H1 (cell line): ENCODE results near the gene CLUH. TPM values are rescaled to one million over a fixed set of nuclear protein-coding genes. Genes with fewer than 3 reads are reported as not detected.

Experiments
- CTCF ChIA-PET: fragments of 300-600 bp; sonication (Branson Sonifier 250); formaldehyde crosslinking; loops from one replicate; lab custom pipeline; 2021; ENCODE audit not compliant: partially characterized antibody; lab: Charles Lee
- POLR2A ChIA-PET: fragments of 300-600 bp; sonication (Branson Sonifier 250); formaldehyde crosslinking; loops from one replicate; lab custom pipeline; 2021; ENCODE audit warnings: inconsistent platforms; ENCODE audit not compliant: partially characterized antibody; lab: Charles Lee
- DNase-seq, 2 experiments: peaks; one replicate each; pipeline versions ENCODE4 v3.0.0 to v3.0.0-alpha.2; 2010 to 2022; ENCODE audit warnings: low spot score in 2 of 2, low read depth in 1 of 2, mixed read lengths in 1 of 2
- FAIRE-seq: peaks from 2 replicates; lab custom pipeline; 2011; peaks lifted over from hg19 to GRCh38; lab: Jason Lieb, UNC
- H2AFZ ChIP-seq: 2 replicates; pipeline ENCODE4 v1.8.1; 2012; ENCODE audit warnings: low read length, inconsistent platforms
- H2AK5ac ChIP-seq: 2 replicates; pipeline ENCODE4 v1.6.1; 2013; ENCODE audit warnings: low read depth, low read length
- H2BK120ac ChIP-seq: replicated peaks from 2 replicates; pipeline ENCODE3; 2013; ENCODE audit warnings: low read depth, low read length, inconsistent platforms
- H2BK12ac ChIP-seq: 2 replicates; pipeline ENCODE4 v1.6.1; 2013; ENCODE audit warnings: low read depth, low read length
- H2BK15ac ChIP-seq: 2 replicates; pipeline ENCODE4 v1.6.1; 2013; ENCODE audit warnings: low read length
- H2BK20ac ChIP-seq: 2 replicates; pipeline ENCODE4 v1.6.1; 2013; ENCODE audit warnings: low read length
- H2BK5ac ChIP-seq: 2 replicates; pipeline ENCODE4 v1.6.1; 2013; ENCODE audit warnings: low read depth, low read length
- H3K14ac ChIP-seq: 2 replicates; pipeline ENCODE4 v1.6.1; 2013; ENCODE audit warnings: inconsistent platforms; ENCODE audit not compliant: insufficient read length
- H3K18ac ChIP-seq: 2 replicates; pipeline ENCODE4 v1.6.1; 2013; ENCODE audit warnings: low read length; ENCODE audit errors: extremely low read depth
- H3K23ac ChIP-seq: 2 replicates; pipeline ENCODE4 v1.6.1; 2013; ENCODE audit warnings: inconsistent platforms; ENCODE audit not compliant: insufficient read length
- H3K23me2 ChIP-seq: 2 replicates; pipeline ENCODE4 v1.6.1; 2013; ENCODE audit warnings: low read depth, low read length
- H3K27ac ChIP-seq: 2 replicates; pipeline ENCODE4 v1.6.1; 2011; ENCODE audit warnings: low read depth, low read length, inconsistent platforms
- H3K27me3 ChIP-seq, 4 experiments: replicated peaks in 1 of 4; 1 replicate in 1 of 4; 2 replicates in 3 of 4; pipeline versions ENCODE4 v1.6.1 to v1.8.1; 2011 to 2013; ENCODE audit warnings: low read length in 3 of 4, mild to moderate bottlenecking in 3 of 4, inconsistent platforms in 2 of 4, mixed read lengths in 2 of 4, moderate library complexity in 1 of 4; ENCODE audit not compliant: control insufficient read depth in 3 of 4, insufficient read depth in 3 of 4; ENCODE audit errors: extremely low read depth in 1 of 4
- H3K36me3 ChIP-seq, 4 experiments: 2 replicates each; pipeline versions ENCODE4 v1.6.1 to v1.8.1; 2011 to 2013; ENCODE audit warnings: mild to moderate bottlenecking in 4 of 4, low read length in 3 of 4, moderate library complexity in 2 of 4, control low read depth in 1 of 4, inconsistent platforms in 1 of 4; ENCODE audit not compliant: insufficient read depth in 4 of 4, control insufficient read depth in 2 of 4
- H3K4ac ChIP-seq: replicated peaks from 2 replicates; pipeline ENCODE3; 2013; ENCODE audit warnings: low read length, low read depth, mixed read lengths, inconsistent platforms; ENCODE audit not compliant: insufficient read length
- H3K4me1 ChIP-seq, 4 experiments: replicated peaks in 1 of 4; 1 replicate in 1 of 4; 2 replicates in 3 of 4; pipeline versions ENCODE4 v1.6.1 to v1.8.1; 2011 to 2013; ENCODE audit warnings: low read length in 3 of 4, inconsistent platforms in 2 of 4, mixed read lengths in 1 of 4; ENCODE audit not compliant: insufficient read depth in 4 of 4, control insufficient read depth in 3 of 4
- H3K4me2 ChIP-seq, 2 experiments: 2 replicates each; pipeline versions ENCODE4 v1.6.1 to v1.8.1; 2011 to 2013; ENCODE audit warnings: low read depth in 2 of 2, low read length in 2 of 2, control low read depth in 1 of 2, inconsistent platforms in 1 of 2, mild to moderate bottlenecking in 1 of 2; ENCODE audit not compliant: insufficient read depth in 1 of 2
- H3K4me3 ChIP-seq, 4 experiments: fragments of 200-600, 300-600 bp in 1 of 4; sonication (generic), shearing (Covaris generic), sonication (Bioruptor Twin) in 1 of 4; 2 replicates each; pipeline versions ENCODE4 v1.5.1 to v1.8.1; 2011 to 2016; ENCODE audit warnings: low read length in 4 of 4, low read depth in 3 of 4, control low read depth in 2 of 4, inconsistent platforms in 2 of 4, mild to moderate bottlenecking in 2 of 4, mixed read lengths in 1 of 4, moderate library complexity in 1 of 4; ENCODE audit not compliant: insufficient read depth in 2 of 4; ENCODE audit errors: extremely low read depth in 1 of 4
- H3K56ac ChIP-seq: replicated peaks from 2 replicates; pipeline ENCODE3; 2013; ENCODE audit warnings: low read depth, mild to moderate bottlenecking, mixed read lengths, low read length, inconsistent platforms; ENCODE audit not compliant: insufficient read length
- H3K79me1 ChIP-seq: 2 replicates; pipeline ENCODE4 v1.6.1; 2013; ENCODE audit warnings: low read depth, low read length, control low read depth
- H3K79me2 ChIP-seq, 2 experiments: 2 replicates each; pipeline versions ENCODE4 v1.6.1 to v1.8.1; 2012 to 2013; ENCODE audit warnings: low read length in 2 of 2, mild to moderate bottlenecking in 2 of 2, inconsistent platforms in 1 of 2; ENCODE audit not compliant: insufficient read depth in 2 of 2, control insufficient read depth in 1 of 2
- H3K9ac ChIP-seq, 4 experiments: replicated peaks in 1 of 4; 1 replicate in 1 of 4; 2 replicates in 3 of 4; pipeline versions ENCODE4 v1.6.1 to v1.8.1; 2011 to 2013; ENCODE audit warnings: low read depth in 3 of 4, low read length in 3 of 4, control low read depth in 2 of 4, mild to moderate bottlenecking in 2 of 4, moderate library complexity in 2 of 4, inconsistent platforms in 1 of 4; ENCODE audit errors: extremely low read depth in 1 of 4
- H3K9me3 ChIP-seq, 2 experiments: 2 replicates each; pipeline versions ENCODE4 v1.6.1 to v1.8.1; 2012 to 2013; ENCODE audit warnings: mild to moderate bottlenecking in 2 of 2, moderate library complexity in 2 of 2, control low read depth in 1 of 2, inconsistent platforms in 1 of 2, low read depth in 1 of 2, low read length in 1 of 2, mixed read lengths in 1 of 2; ENCODE audit not compliant: insufficient read depth in 2 of 2
- H4K20me1 ChIP-seq, 2 experiments: replicated peaks in 1 of 2; 2 replicates each; pipeline versions ENCODE3 to v1.8.1; 2011 to 2013; ENCODE audit warnings: inconsistent platforms in 2 of 2, low read length in 2 of 2, mild to moderate bottlenecking in 1 of 2; ENCODE audit not compliant: insufficient read depth in 2 of 2, control insufficient read depth in 1 of 2
- H4K5ac ChIP-seq: 2 replicates; pipeline ENCODE4 v1.6.1; 2013; ENCODE audit warnings: low read length, low read depth, mixed read lengths, inconsistent platforms; ENCODE audit not compliant: insufficient read length
- H4K8ac ChIP-seq: 2 replicates; pipeline ENCODE4 v1.8.0; 2013; ENCODE audit warnings: mild to moderate bottlenecking, moderate library complexity, low read length, inconsistent platforms; ENCODE audit not compliant: insufficient read depth; ENCODE audit errors: extremely low read depth
- H4K91ac ChIP-seq: replicated peaks from 2 replicates; pipeline ENCODE3; 2013; ENCODE audit warnings: low read length, mixed read lengths, inconsistent platforms; ENCODE audit not compliant: insufficient read length
- ASH2L ChIP-seq: fragments of 200-600, 300-600 bp; sonication (generic); IDR thresholded peaks from one replicate; pipeline ENCODE4 v1.7.1; 2017; ENCODE audit warnings: low read length
- BCL11A ChIP-seq, 2 experiments: IDR thresholded peaks; one replicate each; pipeline ENCODE4 v1.6.1; 2011; ENCODE audit warnings: low read depth in 2 of 2, low read length in 2 of 2, mild to moderate bottlenecking in 2 of 2
- CEBPB ChIP-seq: IDR thresholded peaks from 2 replicates; pipeline ENCODE4 v1.6.1; 2012; ENCODE audit warnings: low read depth, low read length
- HDAC2 ChIP-seq, 2 experiments: fragments of 300-600 bp in 1 of 2; sonication (generic) in 1 of 2; IDR thresholded peaks; 2 replicates each; pipeline ENCODE4 v1.6.1; 2011 to 2012; ENCODE audit warnings: low read depth in 2 of 2, low read length in 2 of 2, mild to moderate bottlenecking in 2 of 2, moderate library complexity in 2 of 2, borderline replicate concordance in 1 of 2, inconsistent platforms in 1 of 2
- HDAC6 ChIP-seq: IDR thresholded peaks from one replicate; pipeline ENCODE4 v1.7.1; 2012; ENCODE audit warnings: low read depth, mild to moderate bottlenecking, inconsistent platforms, low read length, moderate library complexity
- POU5F1 ChIP-seq: IDR thresholded peaks from 2 replicates; pipeline ENCODE4 v1.6.1; 2011; ENCODE audit warnings: low read depth, mild to moderate bottlenecking, low read length, moderate library complexity
- SIN3A ChIP-seq, 2 experiments: IDR thresholded peaks in 1 of 2; conservative IDR thresholded peaks in 1 of 2; 2 replicates each; pipeline ENCODE4 v1.6.1; 2011 to 2012; ENCODE audit warnings: low read length in 2 of 2, improper control_type of control experiment in 1 of 2, low read depth in 1 of 2, mild to moderate bottlenecking in 1 of 2
- SP2 ChIP-seq: IDR thresholded peaks from 2 replicates; pipeline ENCODE4 v1.6.1; 2012; ENCODE audit warnings: mild to moderate bottlenecking, low read length, inconsistent platforms
- SUZ12 ChIP-seq: fragments of 200-600 bp; sonication (generic); IDR thresholded peaks from 2 replicates; pipeline ENCODE4 v1.6.1; 2012; ENCODE audit warnings: mild to moderate bottlenecking, inconsistent platforms, low read length, moderate library complexity, mixed read lengths
- YY1 ChIP-seq: IDR thresholded peaks from 2 replicates; pipeline ENCODE4 v1.6.1; 2011; ENCODE audit warnings: low read depth, mild to moderate bottlenecking, low read length
- ZNF274 ChIP-seq: IDR thresholded peaks from 2 replicates; pipeline ENCODE4 v1.7.0; 2012; ENCODE audit warnings: low read length, borderline replicate concordance; ENCODE audit errors: extremely low read depth
- WGBS, 2 experiments: shearing (Covaris generic) in 1 of 2; methylation state at CpG; one replicate each; pipeline versions ENCODE4 v1.1.6 to v1.1.7; 2013 to 2015; ENCODE audit warnings: low lambda C conversion rate in 2 of 2, mixed read lengths in 2 of 2, inconsistent platforms in 1 of 2, low coverage in 1 of 2, missing lambda C conversion rate in 1 of 2; ENCODE audit not compliant: insufficient replicate concordance in 2 of 2, insufficient coverage in 1 of 2, insufficient read length in 1 of 2; ENCODE audit errors: extremely low coverage in 1 of 2, missing lambda C conversion rate in 1 of 2; 5-methylcytosine and 5-hydroxymethylcytosine counted together
- polyA plus RNA-seq, 7 experiments: library from polyadenylated mRNA; depleted of rRNA in 3 of 7; stranded (reverse) in 5 of 7; unstranded in 2 of 7; fragments of >200 nt in 5 of 7; fragments of 200-250 nt in 2 of 7; gene quantifications; 1 replicate in 5 of 7; 2 replicates in 1 of 7; 4 replicates in 1 of 7; pipeline versions ENCODE4 v1.2.1 to v1.2.3, GENCODE V29; 2011 to 2013; ENCODE audit warnings: missing spikeins in 2 of 7, mixed read lengths in 2 of 7
- total RNA-seq: library from RNA; stranded (reverse); fragmentation: NEBNext Ultra II Directional; extraction: Animal tissue kit (Norgen Biotek cat#: 25700); gene quantifications from 2 replicates; pipeline ENCODE4 v1.2.1, GENCODE V29; 2021
- TF ChIP-seq, protein P1 (sequence below): IDR thresholded peaks from 2 replicates; pipeline ENCODE4 v1.6.1; 2011; ENCODE audit warnings: low read length, improper control_type of control experiment

Gene CLUH
- total and polyA plus RNA-seq, 2 of the 8 experiments (the other 6 are each of a cell fraction or from before 2014, with no cell fraction given) = 33.6 to 98.6 TPM

GRCh38 chr17:2709183-2709661 lies 2.3 kb downstream of the CLUH start:
- no peak overlapping the region for H3K23ac ChIP-seq
- 0 out of 2 replicates have a peak overlapping the region, but pooled peaks have one; percentile 27 for H2AK5ac ChIP-seq
- no peak overlapping the region for H2AFZ ChIP-seq
- peaks cover 7% of the 10 kb centered on the region; the same call in 1 of the 2 replicates for H3K23me2 ChIP-seq
- H3K4ac ChIP-seq = no peak overlapping the region
- peaks cover 4 to 35% (median 26%) of the 10 kb centered on the region in 4 experiments for H3K4me1 ChIP-seq
- no peaks in the 10 kb centered on the region for H3K9me3 ChIP-seq
- H4K8ac ChIP-seq = peak overlapping the region; percentile 4; the same call in 1 of the 2 replicates
- no peak overlapping the region for H2BK120ac ChIP-seq
- H3K56ac ChIP-seq = no peak overlapping the region
- no peak overlapping the region for H3K4me3 ChIP-seq
- peaks cover 10 to 25% of the 10 kb centered on the region in 2 experiments for H4K20me1 ChIP-seq
- H4K5ac ChIP-seq = no peak overlapping the region
- CTCF ChIA-PET = interaction anchor here (0.9 to 5.8 kb wide), 7 partner anchors 9 to 139 kb away, joined by 3 to 62 read pairs (median 4); no protein-coding TSS in a partner anchor
- peak overlapping the region; percentile 19; the same call in 1 of the 2 replicates for H2BK15ac ChIP-seq
- H3K79me1 ChIP-seq = peaks cover 17% of the 10 kb centered on the region
- H2BK20ac ChIP-seq = no peak overlapping the region
- no peak overlapping the region for H3K9ac ChIP-seq
- H2BK5ac ChIP-seq = no peak overlapping the region
- H3K27ac ChIP-seq = no peak overlapping the region
- H3K14ac ChIP-seq = no peak overlapping the region
- DNase-seq (no peak), FAIRE-seq (no peak)
- peaks cover 0 to 9% (median 6%) of the 10 kb centered on the region in 4 experiments; a peak in 5 of 7 replicates for H3K27me3 ChIP-seq
- no peak overlapping the region for H3K18ac ChIP-seq
- no peak overlapping the region for H2BK12ac ChIP-seq
- WGBS, 2 experiments = 93% methylated on average over 10 of the region's 10 CpGs; no CpG with 5 or more reads in 1 of the 2 experiments
- POLR2A ChIA-PET = interaction anchor here (0.6 to 3.0 kb wide), 7 partner anchors 10 to 317 kb away, joined by 3 to 16 read pairs (median 4); no protein-coding TSS in a partner anchor
- no peak overlapping the region; a peak in 1 of 4 replicates for H3K4me2 ChIP-seq
- no peak overlapping the region for H4K91ac ChIP-seq
- H3K36me3 ChIP-seq = no peaks in the 10 kb centered on the region
- H3K79me2 ChIP-seq = peaks cover 21 to 60% of the 10 kb centered on the region in 2 experiments; a peak in 3 of 4 replicates
- TF ChIP-seq, protein P1, sequence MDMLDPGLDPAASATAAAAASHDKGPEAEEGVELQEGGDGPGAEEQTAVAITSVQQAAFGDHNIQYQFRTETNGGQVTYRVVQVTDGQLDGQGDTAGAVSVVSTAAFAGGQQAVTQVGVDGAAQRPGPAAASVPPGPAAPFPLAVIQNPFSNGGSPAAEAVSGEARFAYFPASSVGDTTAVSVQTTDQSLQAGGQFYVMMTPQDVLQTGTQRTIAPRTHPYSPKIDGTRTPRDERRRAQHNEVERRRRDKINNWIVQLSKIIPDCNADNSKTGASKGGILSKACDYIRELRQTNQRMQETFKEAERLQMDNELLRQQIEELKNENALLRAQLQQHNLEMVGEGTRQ = no peak
- TF ChIP-seq SUZ12 (no peak), SP2 (no peak), SIN3A (conservative IDR thresholded peaks at IDR 0.05 in 1 of 2, IDR thresholded peaks at IDR 0.05 in 1 of 2; ENCODE audit: low read depth in 1 of 2, low read length in 2 of 2) (no peak), ASH2L (no peak), BCL11A (IDR thresholded peaks at IDR 0.05; ENCODE audit: low read depth in 2 of 2, low read length in 2 of 2) (no peak), POU5F1 (no peak), HDAC2 (IDR thresholded peaks at IDR 0.05; ENCODE audit: borderline replicate concordance in 1 of 2, low read depth in 2 of 2, low read length in 2 of 2) (no peak), ZNF274 (no peak), CEBPB (no peak), HDAC6 (no peak), YY1 (no peak)
